ENCODE data around the gene KRT6B.

GRCh38 chr12:52415870-52416750 is 35.8 kb downstream of the KRT6B start:
- TF ChIP-seq CTCF (IDR thresholded peaks at IDR 0.05) (no peak), POLR2A (IDR thresholded peaks at IDR 0.05) (no peak)
